Neutrophil (primary cell): ENCODE data around the gene FBXO24.
"Not testable (repeated sequence)": the region's sequence is repeated elsewhere in the genome, so short reads cannot be mapped to it uniquely, and the experiment has no call there.

ENCODE experiments used
- H3K27ac ChIP-seq: fragments of 200-600 bp; sonication (generic); 2 replicates; pipeline ENCODE4 v1.5.1; 2016; ENCODE audit warnings: mild to moderate bottlenecking, moderate library complexity
- H3K27me3 ChIP-seq: fragments of 200-600 bp; sonication (generic); 2 replicates; pipeline ENCODE4 v1.6.0; 2016; ENCODE audit warnings: mild to moderate bottlenecking
- H3K36me3 ChIP-seq: fragments of 200-600 bp; sonication (generic); 2 replicates; pipeline ENCODE4 v1.5.1; 2017
- H3K4me1 ChIP-seq, 2 experiments: fragments of 200-600 bp in 1 of 2; sonication (generic) in 1 of 2; 1 replicate in 1 of 2; 2 replicates in 1 of 2; pipeline versions ENCODE4 v1.5.1 to v1.6.1; 2013 to 2016; ENCODE audit warnings: low read depth in 1 of 2, low read length in 1 of 2, mild to moderate bottlenecking in 1 of 2, moderate library complexity in 1 of 2; ENCODE audit not compliant: control insufficient read depth in 1 of 2, insufficient read depth in 1 of 2
- H3K4me3 ChIP-seq, 2 experiments: fragments of 200-600 bp in 1 of 2; sonication (generic) in 1 of 2; 1 replicate in 1 of 2; 2 replicates in 1 of 2; pipeline ENCODE4 v1.5.1; 2013 to 2016; ENCODE audit warnings: low read depth in 1 of 2, low read length in 1 of 2, mild to moderate bottlenecking in 1 of 2, moderate library complexity in 1 of 2
- H3K9me3 ChIP-seq: fragments of 200-600 bp; sonication (generic); 2 replicates; pipeline ENCODE4 v1.5.1; 2016
- TF ChIP-seq, protein P1 (sequence below): fragments of 200-600 bp; sonication (generic); IDR thresholded peaks from 2 replicates; pipeline ENCODE4 v1.5.1; 2016; ENCODE audit warnings: antibody characterized with exemption

The FBXO24 gene

DNA sequence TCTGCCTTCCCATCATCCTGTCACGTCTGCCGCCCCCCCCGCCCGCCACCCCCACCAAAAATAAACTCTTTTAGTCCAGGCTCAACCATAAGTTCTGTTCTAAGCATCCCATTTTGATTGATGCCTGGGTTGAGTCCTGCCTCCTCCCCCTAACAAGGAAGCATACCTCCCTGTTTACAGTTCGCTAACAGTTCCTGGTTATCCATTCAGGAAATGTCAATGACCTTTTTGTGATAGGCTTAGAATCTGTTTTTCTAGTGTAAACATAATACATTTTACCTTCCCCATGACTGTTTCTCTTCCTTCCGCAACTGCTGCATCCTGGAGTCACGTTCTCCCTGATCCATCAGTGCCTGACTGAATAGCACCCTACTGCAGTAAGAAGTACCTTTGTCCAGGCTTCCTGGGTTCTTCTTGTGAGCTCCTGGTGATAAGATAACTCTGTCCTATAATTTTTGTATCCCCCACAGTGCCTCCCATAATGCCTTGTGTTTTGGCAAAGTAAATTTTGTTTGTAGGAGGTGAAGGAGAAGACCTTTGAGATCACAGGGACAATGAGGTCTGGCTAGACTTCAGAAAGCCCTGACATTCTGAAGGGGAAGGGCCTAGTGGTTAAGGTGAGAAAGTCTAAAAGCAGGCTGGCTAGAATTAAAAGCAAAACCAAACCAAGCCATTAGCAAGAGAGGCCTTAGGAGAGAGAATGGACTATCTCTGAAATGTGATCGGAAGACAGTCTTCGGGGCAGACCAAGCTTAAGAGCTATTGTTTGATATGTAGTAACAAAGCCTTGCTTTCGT is 39.8 kb upstream of the FBXO24 start:
- no peak overlapping the region for H3K27ac ChIP-seq
- no peaks in the 10 kb centered on the region for H3K9me3 ChIP-seq
- H3K36me3 ChIP-seq = no peaks in the 10 kb centered on the region
- peaks cover 11% of the 10 kb centered on the region in 2 experiments for H3K4me1 ChIP-seq
- TF ChIP-seq, protein P1, sequence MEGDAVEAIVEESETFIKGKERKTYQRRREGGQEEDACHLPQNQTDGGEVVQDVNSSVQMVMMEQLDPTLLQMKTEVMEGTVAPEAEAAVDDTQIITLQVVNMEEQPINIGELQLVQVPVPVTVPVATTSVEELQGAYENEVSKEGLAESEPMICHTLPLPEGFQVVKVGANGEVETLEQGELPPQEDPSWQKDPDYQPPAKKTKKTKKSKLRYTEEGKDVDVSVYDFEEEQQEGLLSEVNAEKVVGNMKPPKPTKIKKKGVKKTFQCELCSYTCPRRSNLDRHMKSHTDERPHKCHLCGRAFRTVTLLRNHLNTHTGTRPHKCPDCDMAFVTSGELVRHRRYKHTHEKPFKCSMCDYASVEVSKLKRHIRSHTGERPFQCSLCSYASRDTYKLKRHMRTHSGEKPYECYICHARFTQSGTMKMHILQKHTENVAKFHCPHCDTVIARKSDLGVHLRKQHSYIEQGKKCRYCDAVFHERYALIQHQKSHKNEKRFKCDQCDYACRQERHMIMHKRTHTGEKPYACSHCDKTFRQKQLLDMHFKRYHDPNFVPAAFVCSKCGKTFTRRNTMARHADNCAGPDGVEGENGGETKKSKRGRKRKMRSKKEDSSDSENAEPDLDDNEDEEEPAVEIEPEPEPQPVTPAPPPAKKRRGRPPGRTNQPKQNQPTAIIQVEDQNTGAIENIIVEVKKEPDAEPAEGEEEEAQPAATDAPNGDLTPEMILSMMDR = no peak
- no peak overlapping the region for H3K4me3 ChIP-seq
- H3K27me3 ChIP-seq = no peaks in the 10 kb centered on the region

DNA sequence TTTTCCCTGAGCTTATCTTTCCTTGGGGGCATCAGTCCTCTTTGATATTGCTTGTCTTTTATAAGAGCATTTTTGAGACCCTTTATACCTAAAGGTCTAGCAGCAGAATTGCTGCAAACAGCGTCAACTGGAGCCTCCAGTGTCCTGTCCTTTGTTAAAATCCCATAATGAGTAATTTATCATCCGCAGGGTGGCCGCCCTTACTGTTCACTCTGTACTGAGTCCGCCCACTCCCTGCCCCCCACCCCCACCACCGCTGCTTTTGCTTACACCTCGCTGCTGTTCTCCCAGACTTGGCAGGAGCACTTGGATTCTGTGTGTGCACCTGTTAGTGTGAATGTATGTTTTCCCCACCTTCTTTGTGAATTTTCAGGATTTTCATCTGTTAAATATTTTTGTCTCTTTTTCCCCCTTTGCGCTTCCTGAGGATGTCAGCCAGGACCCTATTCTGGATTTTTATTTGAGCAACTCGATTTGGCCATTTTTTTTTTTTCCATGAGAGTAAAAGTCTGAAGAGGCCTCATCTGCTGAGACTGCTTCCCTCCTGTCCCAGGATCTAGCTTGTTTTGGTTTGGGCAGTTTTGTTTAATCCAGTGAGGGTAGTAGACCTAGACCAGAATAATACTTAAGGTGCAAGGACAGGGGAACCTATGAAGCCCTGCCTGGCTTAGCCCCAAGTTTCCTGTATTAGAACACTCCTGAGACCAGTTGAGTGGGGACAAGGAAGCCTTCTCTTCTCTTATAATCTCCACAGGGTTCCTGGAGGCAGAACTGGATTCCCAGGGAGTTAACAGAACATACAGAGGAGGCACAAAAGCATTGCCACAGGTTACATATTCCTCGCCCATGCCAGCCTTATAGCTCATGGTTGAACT is 39.0 kb upstream of the FBXO24 start:
- Histone ChIP-seq H3K27ac (no peak overlapping the region), H3K4me1 (peaks cover 11% of the 10 kb centered on the region in 2 experiments), H3K27me3 (no peaks in the 10 kb centered on the region), H3K9me3 (no peaks in the 10 kb centered on the region), H3K36me3 (no peaks in the 10 kb centered on the region), H3K4me3 (no peak overlapping the region)
- TF ChIP-seq, protein P1 = no peak

DNA sequence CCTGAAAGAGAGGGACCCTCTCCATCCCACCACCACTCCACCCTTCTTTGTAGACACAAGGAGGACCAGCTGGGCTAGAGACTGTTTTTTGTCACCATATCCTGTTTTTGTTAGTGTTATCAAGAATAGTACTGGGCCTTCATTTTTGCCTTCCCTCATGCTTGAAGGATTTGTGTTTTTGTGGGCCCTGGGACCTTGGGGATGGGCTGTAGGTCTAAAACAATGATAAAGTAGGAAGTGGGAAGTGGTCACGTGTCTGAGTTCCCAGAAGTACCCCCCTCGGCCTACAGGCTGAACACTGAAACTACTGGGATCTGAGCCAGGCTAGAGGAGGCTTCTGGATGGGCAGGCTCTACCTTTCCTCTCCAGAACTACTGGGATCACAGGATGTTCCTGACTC is 38.3 kb upstream of the FBXO24 start:
- H3K27ac ChIP-seq = no peak overlapping the region
- no peak overlapping the region for H3K4me3 ChIP-seq
- H3K27me3 ChIP-seq = no peaks in the 10 kb centered on the region
- TF ChIP-seq, protein P1 = no peak
- no peaks in the 10 kb centered on the region for H3K36me3 ChIP-seq
- peaks cover 11% of the 10 kb centered on the region in 2 experiments for H3K4me1 ChIP-seq
- H3K9me3 ChIP-seq = no peaks in the 10 kb centered on the region

DNA sequence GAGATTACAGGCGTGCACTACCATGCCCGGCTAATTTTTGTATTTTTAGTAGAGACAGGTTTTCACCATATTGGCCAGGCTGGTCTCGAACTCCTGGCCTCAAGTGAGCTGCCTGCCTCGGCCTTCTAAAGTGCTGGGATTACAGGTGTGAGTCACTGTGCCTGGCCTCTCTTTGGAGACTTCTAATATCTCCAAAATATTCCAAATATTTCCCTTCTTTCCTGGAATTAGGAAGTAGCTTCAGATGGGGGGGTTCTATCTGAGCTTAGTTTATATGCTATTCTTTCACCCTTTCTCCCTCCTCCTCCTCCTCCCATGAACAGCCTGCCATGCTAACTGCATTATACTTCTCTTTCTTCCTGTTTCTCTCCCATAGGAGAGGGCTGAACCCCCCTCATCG is 37.7 kb upstream of the FBXO24 start:
- H3K27ac ChIP-seq, H3K36me3 ChIP-seq, H3K4me3 ChIP-seq, H3K9me3 ChIP-seq, H3K27me3 ChIP-seq: not testable (repeated sequence)
- H3K4me1 ChIP-seq = peaks cover 11% of the 10 kb centered on the region in 2 experiments

DNA sequence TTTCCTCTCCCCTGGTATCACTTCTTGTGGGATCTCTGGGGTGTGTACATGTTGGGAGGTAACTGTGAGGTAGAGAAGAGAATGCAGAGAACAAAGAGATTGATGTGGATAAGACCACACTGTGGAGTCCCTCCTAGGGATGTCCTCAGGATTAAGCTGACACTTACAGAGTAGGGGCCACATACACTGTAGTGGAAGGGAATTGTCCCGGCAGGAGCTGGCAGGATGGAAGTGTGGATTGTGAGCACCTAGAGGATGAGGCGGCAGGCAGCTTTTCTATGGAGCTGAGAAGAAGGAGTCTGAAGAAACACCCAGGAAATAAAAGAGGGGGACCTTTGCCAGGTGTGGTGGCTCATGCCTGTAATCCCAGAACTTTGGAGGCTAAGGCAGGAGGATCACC is 33.6 kb upstream of the FBXO24 start:
- Histone ChIP-seq H3K27ac (no peak overlapping the region), H3K4me3 (no peak overlapping the region), H3K4me1 (peaks cover 11 to 18% of the 10 kb centered on the region in 2 experiments), H3K9me3 (no peaks in the 10 kb centered on the region), H3K27me3 (no peaks in the 10 kb centered on the region), H3K36me3 (no peaks in the 10 kb centered on the region)
- TF ChIP-seq, protein P1 = no peak

DNA sequence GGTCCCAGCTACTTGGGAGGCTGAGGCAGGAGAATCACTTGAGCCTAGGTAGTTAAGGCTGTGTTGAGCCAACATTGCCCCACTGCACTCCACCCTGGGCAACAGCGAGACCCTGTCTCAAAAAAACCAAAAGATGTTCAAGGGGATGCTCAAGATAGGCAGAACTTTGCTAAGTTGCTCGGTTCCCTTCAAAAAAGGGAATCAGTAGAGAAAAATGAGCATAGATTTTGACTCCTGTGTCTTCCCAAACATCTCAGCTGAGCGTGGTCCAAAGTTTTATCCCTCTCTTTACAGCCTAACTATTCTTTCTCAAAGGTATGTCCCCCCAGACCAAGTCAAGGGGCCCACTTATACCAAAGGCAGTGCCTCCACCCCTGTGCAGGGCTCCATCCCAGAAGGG is 33.1 kb upstream of the FBXO24 start:
- H3K27ac ChIP-seq = no peak overlapping the region
- no peaks in the 10 kb centered on the region for H3K36me3 ChIP-seq
- TF ChIP-seq, protein P1 = no peak
- peaks cover 8 to 18% of the 10 kb centered on the region in 2 experiments for H3K4me1 ChIP-seq
- H3K9me3 ChIP-seq = no peaks in the 10 kb centered on the region
- H3K27me3 ChIP-seq = no peaks in the 10 kb centered on the region
- H3K4me3 ChIP-seq = no peak overlapping the region
